ENCODE data around the gene CPNE7.

The CPNE7 gene

GRCh38 chr16:89612415-89613166 lies 37.0 kb downstream of the CPNE7 start:
- peak overlapping the region; percentile 54 to 84 (median 76) for H3K27ac Mint-ChIP-seq
- H3K9me3 Mint-ChIP-seq, result no peaks in the 10 kb centered on the region
- peaks cover 15% of the 10 kb centered on the region for H3K4me1 Mint-ChIP-seq
- H3K27me3 Mint-ChIP-seq (ENCODE audit: low read depth), result peaks cover 6% of the 10 kb centered on the region
- H3K4me3 Mint-ChIP-seq, result no peak overlapping the region
- no peaks in the 10 kb centered on the region for H3K36me3 Mint-ChIP-seq (ENCODE audit: low read depth)
- TF ChIP-seq CTCF (IDR thresholded peaks at IDR 0.05; ENCODE audit: unreplicated experiment in 3 of 3), result no peak

GRCh38 chr16:89613231-89613953 lies 37.8 kb downstream of the CPNE7 start, which contains the start of gene DPEP1:
Gene DPEP1 (plus strand): TSS chr16:89613642. CDS start chr16:89630411, 16,769 bp downstream.
- H3K4me1 Mint-ChIP-seq, result peaks cover 15% of the 10 kb centered on the region
- no peak for TF ChIP-seq CTCF (IDR thresholded peaks at IDR 0.05; ENCODE audit: unreplicated experiment in 3 of 3)

GRCh38 chr16:89613954-89614459 lies 38.4 kb downstream of the CPNE7 start:
- H3K36me3 Mint-ChIP-seq (ENCODE audit: low read depth), result no peaks in the 10 kb centered on the region
- H3K4me1 Mint-ChIP-seq, result peaks cover 15% of the 10 kb centered on the region
- no peak overlapping the region for H3K27ac Mint-ChIP-seq
- H3K4me3 Mint-ChIP-seq, result no peak overlapping the region
- no peak for TF ChIP-seq CTCF (IDR thresholded peaks at IDR 0.05; ENCODE audit: unreplicated experiment in 3 of 3)
- H3K27me3 Mint-ChIP-seq (ENCODE audit: low read depth), result peaks cover 6% of the 10 kb centered on the region
- H3K9me3 Mint-ChIP-seq, result no peaks in the 10 kb centered on the region

More at GRCh38 chr16:89613231-89613953, 37.8 kb downstream of the CPNE7 start, which contains the start of gene DPEP1:
- peak within 1 kb of the TSS; percentile 54 to 84 (median 76) for H3K27ac Mint-ChIP-seq
- peaks cover 6% of the 10 kb centered on the region for H3K27me3 Mint-ChIP-seq (ENCODE audit: low read depth)
- H3K9me3 Mint-ChIP-seq, result no peaks in the 10 kb centered on the region
- peak within 1 kb of the TSS in 1 of 3 experiments; percentile 15 for H3K4me3 Mint-ChIP-seq
- no peaks in the 10 kb centered on the region for H3K36me3 Mint-ChIP-seq (ENCODE audit: low read depth)

- no peak overlapping the region for H3K27ac Mint-ChIP-seq
- peaks cover 6% of the 10 kb centered on the region for H3K27me3 Mint-ChIP-seq (ENCODE audit: low read depth)
- no peak overlapping the region for H3K4me3 Mint-ChIP-seq
- H3K9me3 Mint-ChIP-seq, result no peaks in the 10 kb centered on the region
- H3K36me3 Mint-ChIP-seq (ENCODE audit: low read depth), result no peaks in the 10 kb centered on the region
- no peak for TF ChIP-seq CTCF (IDR thresholded peaks at IDR 0.05; ENCODE audit: unreplicated experiment in 3 of 3)
- peaks cover 19% of the 10 kb centered on the region for H3K4me1 Mint-ChIP-seq
Measured at GRCh38 chr16:89615176-89615575, 39.6 kb downstream of the CPNE7 start.

GRCh38 chr16:89615596-89616090 lies 40.1 kb downstream of the CPNE7 start:
- H3K4me3 Mint-ChIP-seq, result no peak overlapping the region

More at GRCh38 chr16:89615596-89616090, 40.1 kb downstream of the CPNE7 start:
- TF ChIP-seq CTCF (IDR thresholded peaks at IDR 0.05; ENCODE audit: unreplicated experiment in 3 of 3), result peak; percentile 68 to 74 (median 70)
- H3K27me3 Mint-ChIP-seq (ENCODE audit: low read depth), result peaks cover 11% of the 10 kb centered on the region
- H3K27ac Mint-ChIP-seq, result no peak overlapping the region
- H3K36me3 Mint-ChIP-seq (ENCODE audit: low read depth), result no peaks in the 10 kb centered on the region
- H3K9me3 Mint-ChIP-seq, result no peaks in the 10 kb centered on the region
- peaks cover 23% of the 10 kb centered on the region for H3K4me1 Mint-ChIP-seq

All from nephron (organoid).